Suprapubic skin (tissue), 4 donors: ENCODE results near the gene EGR2. TPM values are rescaled to one million over a fixed set of nuclear protein-coding genes. Genes with fewer than 3 reads are reported as not detected.

Experiments
- DNase-seq, 2 donors: peaks; one replicate each; pipeline ENCODE4 v3.0.0-alpha.2; 2019; ENCODE audit warnings: low spot score in 2 of 2
- H3K27ac ChIP-seq: fragments of 200-600 bp; sonication (generic); one replicate; pipeline ENCODE4 v1.5.1; 2019
- H3K27me3 ChIP-seq: fragments of 200-600 bp; sonication (generic); one replicate; pipeline ENCODE4 v1.5.1; 2019
- H3K36me3 ChIP-seq: fragments of 200-600 bp; sonication (generic); one replicate; pipeline ENCODE4 v1.5.1; 2019
- H3K4me1 ChIP-seq: fragments of 200-600 bp; sonication (generic); one replicate; pipeline ENCODE4 v1.5.1; 2019
- H3K4me3 ChIP-seq: fragments of 200-600 bp; sonication (generic); one replicate; pipeline ENCODE4 v1.5.1; 2019; ENCODE audit warnings: mild to moderate bottlenecking
- H3K9me3 ChIP-seq: fragments of 200-600 bp; sonication (generic); one replicate; pipeline ENCODE4 v1.5.1; 2019
- EP300 ChIP-seq: sonication (generic); formaldehyde crosslinking; IDR thresholded peaks from one replicate; pipeline ENCODE4 v1.6.1; 2017; ENCODE audit warnings: antibody characterized with exemption
- POLR2A ChIP-seq, 2 donors: fragments of 450-650 bp; IDR thresholded peaks; one replicate each; pipeline ENCODE4 v1.6.1; 2017; ENCODE audit warnings: antibody characterized with exemption in 2 of 2, mild to moderate bottlenecking in 2 of 2, moderate library complexity in 2 of 2
- POLR2AphosphoS5 ChIP-seq, 3 donors: sonication (generic); formaldehyde crosslinking; IDR thresholded peaks; one replicate each; pipeline ENCODE4 v1.6.1; 2017; ENCODE audit warnings: antibody characterized with exemption in 3 of 3
- WGBS: methylation state at CpG from one replicate; pipeline ENCODE4 v1.1.5; 2018; 5-methylcytosine and 5-hydroxymethylcytosine counted together
- total RNA-seq, 4 donors: library from RNA; depleted of rRNA; stranded (reverse); fragments of >200 nt; gene quantifications; one replicate each; pipeline ENCODE4 v1.1.0, GENCODE V29; 2016
- TF ChIP-seq, protein P1 (sequence below), 2 donors: fragments of 200-600 bp in 1 of 2; fragments of 450-650 bp in 1 of 2; sonication (generic) in 1 of 2; IDR thresholded peaks; one replicate each; pipeline ENCODE4 v1.5.1; 2016 to 2019; ENCODE audit warnings: antibody characterized with exemption in 2 of 2, mild to moderate bottlenecking in 1 of 2, moderate library complexity in 1 of 2

EGR2 gene
- total RNA-seq, 4 donors from 2014 or later: 7.2 to 39.0 (median 24.3) TPM

GRCh38 chr10:62816076-62816330 lies 163 bp downstream of the EGR2 start:
- peaks cover 31% of the 10 kb centered on the region for H3K27me3 ChIP-seq
- 0% methylated on average over 2 of the region's 2 CpGs for WGBS
- peaks cover 41% of the 10 kb centered on the region for H3K4me1 ChIP-seq
- H3K4me3 ChIP-seq: peak overlapping the region; percentile 68
- DNase-seq: no peak
- no peak for TF ChIP-seq EP300
- TF ChIP-seq, protein P1, sequence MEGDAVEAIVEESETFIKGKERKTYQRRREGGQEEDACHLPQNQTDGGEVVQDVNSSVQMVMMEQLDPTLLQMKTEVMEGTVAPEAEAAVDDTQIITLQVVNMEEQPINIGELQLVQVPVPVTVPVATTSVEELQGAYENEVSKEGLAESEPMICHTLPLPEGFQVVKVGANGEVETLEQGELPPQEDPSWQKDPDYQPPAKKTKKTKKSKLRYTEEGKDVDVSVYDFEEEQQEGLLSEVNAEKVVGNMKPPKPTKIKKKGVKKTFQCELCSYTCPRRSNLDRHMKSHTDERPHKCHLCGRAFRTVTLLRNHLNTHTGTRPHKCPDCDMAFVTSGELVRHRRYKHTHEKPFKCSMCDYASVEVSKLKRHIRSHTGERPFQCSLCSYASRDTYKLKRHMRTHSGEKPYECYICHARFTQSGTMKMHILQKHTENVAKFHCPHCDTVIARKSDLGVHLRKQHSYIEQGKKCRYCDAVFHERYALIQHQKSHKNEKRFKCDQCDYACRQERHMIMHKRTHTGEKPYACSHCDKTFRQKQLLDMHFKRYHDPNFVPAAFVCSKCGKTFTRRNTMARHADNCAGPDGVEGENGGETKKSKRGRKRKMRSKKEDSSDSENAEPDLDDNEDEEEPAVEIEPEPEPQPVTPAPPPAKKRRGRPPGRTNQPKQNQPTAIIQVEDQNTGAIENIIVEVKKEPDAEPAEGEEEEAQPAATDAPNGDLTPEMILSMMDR (IDR thresholded peaks at IDR 0.05): no peak
- TF ChIP-seq POLR2A (IDR thresholded peaks at IDR 0.05): no peak
- no peak for TF ChIP-seq POLR2AphosphoS5 (IDR thresholded peaks at IDR 0.05)
- no peaks in the 10 kb centered on the region for H3K9me3 ChIP-seq
- H3K36me3 ChIP-seq: no peaks in the 10 kb centered on the region
- H3K27ac ChIP-seq: peak overlapping the region; percentile 90

- Histone ChIP-seq H3K36me3 (no peaks in the 10 kb centered on the region), H3K9me3 (no peaks in the 10 kb centered on the region), H3K27me3 (peaks cover 28% of the 10 kb centered on the region), H3K4me1 (peaks cover 41% of the 10 kb centered on the region), H3K4me3 (peak overlapping the region; percentile 68), H3K27ac (peak overlapping the region; percentile 90)
- no peak for DNase-seq
- under 1% methylated on average over 45 of the region's 60 CpGs for WGBS
- TF ChIP-seq POLR2AphosphoS5 (IDR thresholded peaks at IDR 0.05): no peak
- TF ChIP-seq, protein P1 (IDR thresholded peaks at IDR 0.05): no peak
- TF ChIP-seq EP300: no peak
- no peak for TF ChIP-seq POLR2A (IDR thresholded peaks at IDR 0.05)
These were observed 638 bp downstream of the EGR2 start for GRCh38 chr10:62815381-62816075.

- Histone ChIP-seq H3K36me3 (no peaks in the 10 kb centered on the region), H3K27me3 (peaks cover 25% of the 10 kb centered on the region), H3K27ac (no peak overlapping the region), H3K4me1 (peaks cover 41% of the 10 kb centered on the region), H3K9me3 (no peaks in the 10 kb centered on the region), H3K4me3 (peak overlapping the region; percentile 68)
- peak in 1 of 2 donors; percentile 58 for DNase-seq
- no peak for TF ChIP-seq POLR2A (IDR thresholded peaks at IDR 0.05)
- no peak for TF ChIP-seq POLR2AphosphoS5 (IDR thresholded peaks at IDR 0.05)
- TF ChIP-seq, protein P1 (IDR thresholded peaks at IDR 0.05): no peak
- no peak for TF ChIP-seq EP300
- WGBS: 13% methylated on average over 13 of the region's 54 CpGs
These were observed 1.3 kb downstream of the EGR2 start for GRCh38 chr10:62814756-62815380.

- Histone ChIP-seq H3K9me3 (no peaks in the 10 kb centered on the region), H3K4me3 (peak overlapping the region; percentile 5)
These were observed 2.2 kb downstream of the EGR2 start for GRCh38 chr10:62813981-62814380.

GRCh38 chr10:62813453-62813852 lies 2.7 kb downstream of the EGR2 start:
- Histone ChIP-seq H3K4me3 (peak overlapping the region; percentile 5), H3K27me3 (peaks cover 13% of the 10 kb centered on the region), H3K36me3 (no peaks in the 10 kb centered on the region), H3K9me3 (no peaks in the 10 kb centered on the region), H3K27ac (no peak overlapping the region), H3K4me1 (peaks cover 38% of the 10 kb centered on the region)
- TF ChIP-seq POLR2A (IDR thresholded peaks at IDR 0.05): no peak
- TF ChIP-seq POLR2AphosphoS5 (IDR thresholded peaks at IDR 0.05): no peak
- TF ChIP-seq, protein P1 (IDR thresholded peaks at IDR 0.05): no peak
- TF ChIP-seq EP300: no peak
- DNase-seq: no peak
- WGBS: 75% methylated on average over 10 of the region's 27 CpGs

More at GRCh38 chr10:62813981-62814380, 2.2 kb downstream of the EGR2 start:
- DNase-seq: no peak
- Histone ChIP-seq H3K27ac (no peak overlapping the region), H3K27me3 (peaks cover 18% of the 10 kb centered on the region), H3K36me3 (no peaks in the 10 kb centered on the region), H3K4me1 (peaks cover 38% of the 10 kb centered on the region)
- 92% methylated on average over 5 of the region's 5 CpGs for WGBS
- TF ChIP-seq POLR2AphosphoS5 (IDR thresholded peaks at IDR 0.05) (no peak), EP300 (no peak), POLR2A (IDR thresholded peaks at IDR 0.05) (no peak)
- TF ChIP-seq, protein P1 (IDR thresholded peaks at IDR 0.05): no peak
